H1 (cell line): ENCODE data around the gene OPN3. TPM values are rescaled to one million over a fixed set of nuclear protein-coding genes. Genes with fewer than 3 reads are reported as not detected.

Experiments used
- CBX8 ChIP-seq: fragments of 300-800, 300-1000 bp; sonication (generic); IDR thresholded peaks from 2 replicates; pipeline ENCODE4 v1.7.1; 2016; ENCODE audit warnings: low read depth, low read length, borderline replicate concordance
- PHF8 ChIP-seq: fragments of 200-600 bp; sonication (generic); conservative IDR thresholded peaks from 2 replicates; pipeline ENCODE4 v1.7.1; 2012; ENCODE audit warnings: low read depth, mild to moderate bottlenecking, inconsistent platforms, low read length, moderate library complexity
- RFX5 ChIP-seq: IDR thresholded peaks from 2 replicates; pipeline ENCODE4 v1.6.1; 2011; ENCODE audit warnings: low read depth, low read length, improper control_type of control experiment, borderline replicate concordance
- USF2 ChIP-seq: IDR thresholded peaks from 2 replicates; pipeline ENCODE4 v1.6.1; 2011; ENCODE audit warnings: low read length, improper control_type of control experiment
- polyA plus RNA-seq, 7 experiments: library from polyadenylated mRNA; depleted of rRNA in 3 of 7; stranded (reverse) in 5 of 7; unstranded in 2 of 7; fragments of >200 nt in 5 of 7; fragments of 200-250 nt in 2 of 7; gene quantifications; 1 replicate in 5 of 7; 2 replicates in 1 of 7; 4 replicates in 1 of 7; pipeline versions ENCODE4 v1.2.1 to v1.2.3, GENCODE V29; 2011 to 2013; ENCODE audit warnings: missing spikeins in 2 of 7, mixed read lengths in 2 of 7
- total RNA-seq: library from RNA; stranded (reverse); fragmentation: NEBNext Ultra II Directional; extraction: Animal tissue kit (Norgen Biotek cat#: 25700); gene quantifications from 2 replicates; pipeline ENCODE4 v1.2.1, GENCODE V29; 2021
- TF ChIP-seq, protein P1 (sequence below): fragments of 300-600 bp; sonication (generic); IDR thresholded peaks from 2 replicates; pipeline ENCODE4 v1.7.1; 2012; ENCODE audit warnings: low read length, moderate library complexity, mild to moderate bottlenecking, inconsistent platforms; ENCODE audit not compliant: insufficient replicate concordance

Gene OPN3
- total and polyA plus RNA-seq, 2 of the 8 experiments (the other 6 are each of a cell fraction or from before 2014, with no cell fraction given): 8.8 to 19.4 TPM

DNA sequence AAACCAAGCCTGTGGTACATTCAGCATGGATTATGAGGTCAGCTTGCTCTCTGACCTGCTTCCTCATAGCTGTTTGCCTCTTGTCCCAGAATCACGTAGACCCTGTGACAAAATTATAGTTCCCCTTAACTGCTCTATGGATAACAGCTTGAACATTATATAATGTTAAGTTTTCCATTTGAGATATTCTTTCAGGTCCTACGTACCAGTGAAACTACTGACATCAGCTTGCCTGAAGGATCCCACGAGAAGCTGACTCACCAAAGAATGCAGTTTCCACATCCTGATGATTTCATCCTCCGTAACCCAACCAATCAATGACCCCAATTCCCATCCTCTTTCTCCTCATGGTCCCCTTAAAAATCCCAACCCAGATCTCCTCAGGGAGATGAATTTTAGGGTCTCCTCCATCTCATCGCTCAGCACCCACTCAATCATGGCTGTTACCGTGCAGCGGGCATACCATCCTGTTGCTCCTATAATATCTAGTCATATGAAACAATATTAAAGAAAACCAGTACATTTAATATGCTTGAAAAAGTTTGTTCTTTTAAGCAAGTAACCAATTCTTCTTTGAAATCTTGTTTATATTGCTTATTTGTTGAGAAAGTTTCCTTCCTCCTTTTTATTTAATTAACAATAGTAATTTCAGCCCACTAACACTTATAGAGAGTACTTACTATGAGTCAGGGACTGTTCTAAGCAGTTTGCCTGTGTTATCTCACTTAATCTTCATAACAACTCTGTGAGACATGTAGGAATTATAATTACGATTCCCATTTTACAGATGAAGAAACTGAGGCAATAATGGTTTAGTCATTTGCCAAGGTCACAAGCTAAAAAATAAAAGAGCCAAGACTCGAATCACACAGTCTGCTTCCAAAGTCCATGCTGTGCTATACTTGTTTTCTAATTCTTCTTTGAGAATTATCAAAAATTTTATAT, 27.4 kb downstream of the OPN3 start (continued):
- TF ChIP-seq CBX8: no peak
- TF ChIP-seq, protein P1, sequence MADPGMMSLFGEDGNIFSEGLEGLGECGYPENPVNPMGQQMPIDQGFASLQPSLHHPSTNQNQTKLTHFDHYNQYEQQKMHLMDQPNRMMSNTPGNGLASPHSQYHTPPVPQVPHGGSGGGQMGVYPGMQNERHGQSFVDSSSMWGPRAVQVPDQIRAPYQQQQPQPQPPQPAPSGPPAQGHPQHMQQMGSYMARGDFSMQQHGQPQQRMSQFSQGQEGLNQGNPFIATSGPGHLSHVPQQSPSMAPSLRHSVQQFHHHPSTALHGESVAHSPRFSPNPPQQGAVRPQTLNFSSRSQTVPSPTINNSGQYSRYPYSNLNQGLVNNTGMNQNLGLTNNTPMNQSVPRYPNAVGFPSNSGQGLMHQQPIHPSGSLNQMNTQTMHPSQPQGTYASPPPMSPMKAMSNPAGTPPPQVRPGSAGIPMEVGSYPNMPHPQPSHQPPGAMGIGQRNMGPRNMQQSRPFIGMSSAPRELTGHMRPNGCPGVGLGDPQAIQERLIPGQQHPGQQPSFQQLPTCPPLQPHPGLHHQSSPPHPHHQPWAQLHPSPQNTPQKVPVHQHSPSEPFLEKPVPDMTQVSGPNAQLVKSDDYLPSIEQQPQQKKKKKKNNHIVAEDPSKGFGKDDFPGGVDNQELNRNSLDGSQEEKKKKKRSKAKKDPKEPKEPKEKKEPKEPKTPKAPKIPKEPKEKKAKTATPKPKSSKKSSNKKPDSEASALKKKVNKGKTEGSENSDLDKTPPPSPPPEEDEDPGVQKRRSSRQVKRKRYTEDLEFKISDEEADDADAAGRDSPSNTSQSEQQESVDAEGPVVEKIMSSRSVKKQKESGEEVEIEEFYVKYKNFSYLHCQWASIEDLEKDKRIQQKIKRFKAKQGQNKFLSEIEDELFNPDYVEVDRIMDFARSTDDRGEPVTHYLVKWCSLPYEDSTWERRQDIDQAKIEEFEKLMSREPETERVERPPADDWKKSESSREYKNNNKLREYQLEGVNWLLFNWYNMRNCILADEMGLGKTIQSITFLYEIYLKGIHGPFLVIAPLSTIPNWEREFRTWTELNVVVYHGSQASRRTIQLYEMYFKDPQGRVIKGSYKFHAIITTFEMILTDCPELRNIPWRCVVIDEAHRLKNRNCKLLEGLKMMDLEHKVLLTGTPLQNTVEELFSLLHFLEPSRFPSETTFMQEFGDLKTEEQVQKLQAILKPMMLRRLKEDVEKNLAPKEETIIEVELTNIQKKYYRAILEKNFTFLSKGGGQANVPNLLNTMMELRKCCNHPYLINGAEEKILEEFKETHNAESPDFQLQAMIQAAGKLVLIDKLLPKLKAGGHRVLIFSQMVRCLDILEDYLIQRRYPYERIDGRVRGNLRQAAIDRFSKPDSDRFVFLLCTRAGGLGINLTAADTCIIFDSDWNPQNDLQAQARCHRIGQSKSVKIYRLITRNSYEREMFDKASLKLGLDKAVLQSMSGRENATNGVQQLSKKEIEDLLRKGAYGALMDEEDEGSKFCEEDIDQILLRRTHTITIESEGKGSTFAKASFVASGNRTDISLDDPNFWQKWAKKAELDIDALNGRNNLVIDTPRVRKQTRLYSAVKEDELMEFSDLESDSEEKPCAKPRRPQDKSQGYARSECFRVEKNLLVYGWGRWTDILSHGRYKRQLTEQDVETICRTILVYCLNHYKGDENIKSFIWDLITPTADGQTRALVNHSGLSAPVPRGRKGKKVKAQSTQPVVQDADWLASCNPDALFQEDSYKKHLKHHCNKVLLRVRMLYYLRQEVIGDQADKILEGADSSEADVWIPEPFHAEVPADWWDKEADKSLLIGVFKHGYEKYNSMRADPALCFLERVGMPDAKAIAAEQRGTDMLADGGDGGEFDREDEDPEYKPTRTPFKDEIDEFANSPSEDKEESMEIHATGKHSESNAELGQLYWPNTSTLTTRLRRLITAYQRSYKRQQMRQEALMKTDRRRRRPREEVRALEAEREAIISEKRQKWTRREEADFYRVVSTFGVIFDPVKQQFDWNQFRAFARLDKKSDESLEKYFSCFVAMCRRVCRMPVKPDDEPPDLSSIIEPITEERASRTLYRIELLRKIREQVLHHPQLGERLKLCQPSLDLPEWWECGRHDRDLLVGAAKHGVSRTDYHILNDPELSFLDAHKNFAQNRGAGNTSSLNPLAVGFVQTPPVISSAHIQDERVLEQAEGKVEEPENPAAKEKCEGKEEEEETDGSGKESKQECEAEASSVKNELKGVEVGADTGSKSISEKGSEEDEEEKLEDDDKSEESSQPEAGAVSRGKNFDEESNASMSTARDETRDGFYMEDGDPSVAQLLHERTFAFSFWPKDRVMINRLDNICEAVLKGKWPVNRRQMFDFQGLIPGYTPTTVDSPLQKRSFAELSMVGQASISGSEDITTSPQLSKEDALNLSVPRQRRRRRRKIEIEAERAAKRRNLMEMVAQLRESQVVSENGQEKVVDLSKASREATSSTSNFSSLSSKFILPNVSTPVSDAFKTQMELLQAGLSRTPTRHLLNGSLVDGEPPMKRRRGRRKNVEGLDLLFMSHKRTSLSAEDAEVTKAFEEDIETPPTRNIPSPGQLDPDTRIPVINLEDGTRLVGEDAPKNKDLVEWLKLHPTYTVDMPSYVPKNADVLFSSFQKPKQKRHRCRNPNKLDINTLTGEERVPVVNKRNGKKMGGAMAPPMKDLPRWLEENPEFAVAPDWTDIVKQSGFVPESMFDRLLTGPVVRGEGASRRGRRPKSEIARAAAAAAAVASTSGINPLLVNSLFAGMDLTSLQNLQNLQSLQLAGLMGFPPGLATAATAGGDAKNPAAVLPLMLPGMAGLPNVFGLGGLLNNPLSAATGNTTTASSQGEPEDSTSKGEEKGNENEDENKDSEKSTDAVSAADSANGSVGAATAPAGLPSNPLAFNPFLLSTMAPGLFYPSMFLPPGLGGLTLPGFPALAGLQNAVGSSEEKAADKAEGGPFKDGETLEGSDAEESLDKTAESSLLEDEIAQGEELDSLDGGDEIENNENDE: no peak
- TF ChIP-seq RFX5: no peak
- TF ChIP-seq USF2: no peak
- no peak for TF ChIP-seq PHF8
